ENCODE results near the gene IL20RA.

IL20RA gene

DNA sequence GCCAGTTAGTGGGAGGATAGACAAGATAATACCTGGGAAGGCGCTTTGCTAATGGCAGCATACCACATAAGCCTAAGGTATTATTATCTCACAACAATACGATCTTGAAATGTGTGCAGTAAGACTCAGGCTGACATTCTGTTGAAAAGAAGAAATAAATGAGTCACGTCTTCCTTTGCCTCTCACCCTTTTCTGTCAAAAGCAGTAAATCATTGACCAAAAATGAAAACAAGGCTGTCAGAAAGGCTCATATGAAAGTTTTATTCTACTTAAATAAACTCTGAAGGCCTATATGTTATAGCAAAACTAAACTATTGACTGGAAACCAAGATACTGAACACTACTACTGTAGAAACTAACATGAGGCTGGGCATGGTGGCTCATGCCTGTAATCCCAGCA lies 43.1 kb upstream of the IL20RA start:
- Histone ChIP-seq H3K4me1 (no peaks in the 10 kb centered on the region), H2AFZ (no peak overlapping the region), H3K79me2 (no peaks in the 10 kb centered on the region)

DNA sequence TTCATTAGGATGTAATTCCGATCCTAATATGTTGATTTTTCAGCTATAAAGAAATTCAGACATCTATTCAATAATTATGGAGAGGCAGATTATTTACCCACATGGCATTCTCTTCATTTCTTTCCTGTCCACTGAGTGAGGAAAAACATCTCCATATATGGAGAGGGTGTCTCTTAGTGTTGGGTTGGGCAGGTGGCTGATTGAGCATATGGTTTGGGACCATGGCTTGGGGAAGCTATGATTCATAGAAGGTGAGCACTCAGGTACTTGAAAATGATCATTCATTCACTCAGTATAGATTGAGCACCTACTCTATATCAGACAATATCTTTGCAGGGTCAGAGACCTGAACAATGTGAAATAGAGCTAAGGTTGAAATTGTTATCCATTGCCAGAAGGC lies 41.3 kb upstream of the IL20RA start:
- TF ChIP-seq, protein P1, sequence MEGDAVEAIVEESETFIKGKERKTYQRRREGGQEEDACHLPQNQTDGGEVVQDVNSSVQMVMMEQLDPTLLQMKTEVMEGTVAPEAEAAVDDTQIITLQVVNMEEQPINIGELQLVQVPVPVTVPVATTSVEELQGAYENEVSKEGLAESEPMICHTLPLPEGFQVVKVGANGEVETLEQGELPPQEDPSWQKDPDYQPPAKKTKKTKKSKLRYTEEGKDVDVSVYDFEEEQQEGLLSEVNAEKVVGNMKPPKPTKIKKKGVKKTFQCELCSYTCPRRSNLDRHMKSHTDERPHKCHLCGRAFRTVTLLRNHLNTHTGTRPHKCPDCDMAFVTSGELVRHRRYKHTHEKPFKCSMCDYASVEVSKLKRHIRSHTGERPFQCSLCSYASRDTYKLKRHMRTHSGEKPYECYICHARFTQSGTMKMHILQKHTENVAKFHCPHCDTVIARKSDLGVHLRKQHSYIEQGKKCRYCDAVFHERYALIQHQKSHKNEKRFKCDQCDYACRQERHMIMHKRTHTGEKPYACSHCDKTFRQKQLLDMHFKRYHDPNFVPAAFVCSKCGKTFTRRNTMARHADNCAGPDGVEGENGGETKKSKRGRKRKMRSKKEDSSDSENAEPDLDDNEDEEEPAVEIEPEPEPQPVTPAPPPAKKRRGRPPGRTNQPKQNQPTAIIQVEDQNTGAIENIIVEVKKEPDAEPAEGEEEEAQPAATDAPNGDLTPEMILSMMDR (IDR thresholded peaks at IDR 0.05): no peak

More for the DNA sequence above, 43.1 kb upstream of the IL20RA start:
- Histone ChIP-seq H3K4me2 (ENCODE audit: low read length) (no peak overlapping the region), H3K9ac (no peak overlapping the region), H3K9me3 (ENCODE audit: control insufficient read depth, low read length) (no peaks in the 10 kb centered on the region), H3K4me3 (ENCODE audit: low read depth, low read length) (no peak overlapping the region), H3K27ac (no peak overlapping the region), H3K27me3 (ENCODE audit: control insufficient read depth, insufficient read depth, low read length) (no peaks in the 10 kb centered on the region), H3K36me3 (ENCODE audit: control insufficient read depth, insufficient read depth, low read length) (no peaks in the 10 kb centered on the region)
- TF ChIP-seq, protein P1 (IDR thresholded peaks at IDR 0.05): no peak

DNA sequence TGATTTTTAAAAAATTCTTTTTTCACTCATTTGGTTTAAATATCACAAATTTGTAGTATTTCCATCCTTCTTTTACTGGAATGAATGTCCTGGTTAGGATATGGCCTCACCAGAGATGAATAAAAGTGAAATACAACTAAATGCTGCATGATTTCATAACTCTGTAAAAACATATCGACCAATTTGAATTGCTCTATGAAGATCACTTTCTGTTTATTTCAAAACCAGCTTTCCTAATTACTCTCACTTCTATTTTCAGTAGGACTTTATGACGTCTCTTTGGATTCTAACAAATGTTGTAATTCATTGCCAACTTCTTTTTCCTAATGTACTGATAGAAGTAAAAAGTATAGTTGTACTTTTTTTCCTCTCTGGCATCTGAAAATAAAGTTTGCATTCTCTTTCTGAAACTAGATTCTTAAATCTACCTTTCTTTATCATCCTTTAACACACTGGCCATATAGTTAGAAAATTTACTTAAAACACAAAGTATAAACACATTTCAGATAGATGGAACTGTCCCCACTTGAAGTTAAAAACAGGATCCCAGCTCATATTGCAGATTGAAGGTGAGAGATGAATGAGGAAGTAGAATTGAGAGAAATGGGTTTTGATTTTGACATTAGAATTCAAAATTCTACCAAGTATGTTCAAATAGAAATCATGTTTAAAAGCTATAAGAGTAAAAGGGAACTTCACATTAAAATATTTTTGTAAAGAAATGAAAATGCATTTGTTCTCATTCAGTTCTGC lies 40.3 kb upstream of the IL20RA start:
- no peak overlapping the region for H2AFZ ChIP-seq
- no peak overlapping the region for H3K4me2 ChIP-seq (ENCODE audit: low read length)
- no peak overlapping the region for H3K27ac ChIP-seq
- no peak overlapping the region for H3K9ac ChIP-seq
- no peaks in the 10 kb centered on the region for H3K79me2 ChIP-seq
- H3K4me1 ChIP-seq: no peaks in the 10 kb centered on the region
- TF ChIP-seq, protein P1 (IDR thresholded peaks at IDR 0.05): no peak
- no peak overlapping the region for H3K4me3 ChIP-seq (ENCODE audit: low read depth, low read length)
- no peaks in the 10 kb centered on the region for H3K36me3 ChIP-seq (ENCODE audit: control insufficient read depth, insufficient read depth, low read length)
- no peaks in the 10 kb centered on the region for H3K9me3 ChIP-seq (ENCODE audit: control insufficient read depth, low read length)
- H3K27me3 ChIP-seq (ENCODE audit: control insufficient read depth, insufficient read depth, low read length): no peaks in the 10 kb centered on the region

More for the DNA sequence above, 41.3 kb upstream of the IL20RA start:
- no peaks in the 10 kb centered on the region for H3K9me3 ChIP-seq (ENCODE audit: control insufficient read depth, low read length)
- H3K27ac ChIP-seq: no peak overlapping the region
- H3K9ac ChIP-seq: no peak overlapping the region
- H3K4me2 ChIP-seq (ENCODE audit: low read length): no peak overlapping the region
- H3K27me3 ChIP-seq (ENCODE audit: control insufficient read depth, insufficient read depth, low read length): no peaks in the 10 kb centered on the region
- no peaks in the 10 kb centered on the region for H3K4me1 ChIP-seq
- no peak overlapping the region for H2AFZ ChIP-seq
- no peak overlapping the region for H3K4me3 ChIP-seq (ENCODE audit: low read depth, low read length)
- no peaks in the 10 kb centered on the region for H3K79me2 ChIP-seq
- H3K36me3 ChIP-seq (ENCODE audit: control insufficient read depth, insufficient read depth, low read length): no peaks in the 10 kb centered on the region

DNA sequence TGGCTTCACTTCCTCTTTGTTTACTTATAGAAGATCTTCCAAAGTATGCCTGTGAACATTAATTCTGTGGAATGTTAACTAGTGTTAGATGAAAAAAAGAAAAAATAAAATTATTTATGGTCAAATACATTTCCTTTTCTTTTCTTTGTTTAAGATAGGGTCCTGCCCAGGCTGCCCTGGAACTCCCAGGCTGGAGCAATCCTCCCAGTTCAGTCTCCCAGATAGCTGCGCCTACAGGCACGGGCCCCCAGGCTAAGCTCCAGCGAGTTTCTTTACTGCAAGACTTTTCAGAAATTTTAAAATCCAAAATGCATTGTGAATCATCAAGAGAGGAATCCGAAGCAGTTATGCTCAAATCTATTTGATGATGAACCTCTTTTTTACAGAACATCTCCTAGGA lies 39.3 kb upstream of the IL20RA start:
- Histone ChIP-seq H3K27ac (no peak overlapping the region), H3K27me3 (ENCODE audit: control insufficient read depth, insufficient read depth, low read length) (no peaks in the 10 kb centered on the region), H3K4me3 (ENCODE audit: low read depth, low read length) (no peak overlapping the region), H3K9me3 (ENCODE audit: control insufficient read depth, low read length) (no peaks in the 10 kb centered on the region), H3K4me1 (no peaks in the 10 kb centered on the region), H3K9ac (no peak overlapping the region), H3K4me2 (ENCODE audit: low read length) (no peak overlapping the region), H3K79me2 (no peaks in the 10 kb centered on the region), H2AFZ (no peak overlapping the region), H3K36me3 (ENCODE audit: control insufficient read depth, insufficient read depth, low read length) (no peaks in the 10 kb centered on the region)
- TF ChIP-seq, protein P1 (IDR thresholded peaks at IDR 0.05): no peak

DNA sequence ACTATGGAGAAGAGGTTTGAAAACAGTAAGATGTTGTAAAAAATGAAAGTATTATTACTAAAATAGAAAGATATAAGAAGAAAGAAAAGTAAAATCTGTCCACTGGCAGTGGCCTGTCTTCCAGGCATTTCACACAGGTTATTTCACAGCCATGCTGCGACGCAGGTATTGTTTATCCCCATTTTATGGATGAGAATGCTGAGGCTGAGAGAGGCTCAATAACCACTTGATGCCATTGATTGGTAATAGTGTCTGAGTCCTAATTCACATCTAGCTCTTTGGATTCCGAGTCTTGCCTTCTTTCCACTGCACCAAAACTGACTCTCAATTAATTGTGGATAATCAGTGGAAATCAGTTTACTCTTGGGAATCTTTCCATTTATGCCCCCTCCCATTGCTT lies 37.2 kb upstream of the IL20RA start:
- no peak overlapping the region for H3K9ac ChIP-seq
- H3K27me3 ChIP-seq (ENCODE audit: control insufficient read depth, insufficient read depth, low read length): no peaks in the 10 kb centered on the region
- no peaks in the 10 kb centered on the region for H3K36me3 ChIP-seq (ENCODE audit: control insufficient read depth, insufficient read depth, low read length)
- no peak overlapping the region for H3K4me2 ChIP-seq (ENCODE audit: low read length)
- H3K4me3 ChIP-seq (ENCODE audit: low read depth, low read length): no peak overlapping the region
- no peaks in the 10 kb centered on the region for H3K79me2 ChIP-seq
- TF ChIP-seq, protein P1 (IDR thresholded peaks at IDR 0.05): no peak
- no peak overlapping the region for H2AFZ ChIP-seq
- H3K27ac ChIP-seq: no peak overlapping the region
- H3K4me1 ChIP-seq: no peaks in the 10 kb centered on the region
- no peaks in the 10 kb centered on the region for H3K9me3 ChIP-seq (ENCODE audit: control insufficient read depth, low read length)
